Measurements from ENCODE around the gene ZNF618. TPM values are rescaled to one million over a fixed set of nuclear protein-coding genes. Genes with fewer than 3 reads are reported as not detected.

Gene ZNF618
- total RNA-seq, 1 experiment from 2014 or later: 0.20 TPM

DNA sequence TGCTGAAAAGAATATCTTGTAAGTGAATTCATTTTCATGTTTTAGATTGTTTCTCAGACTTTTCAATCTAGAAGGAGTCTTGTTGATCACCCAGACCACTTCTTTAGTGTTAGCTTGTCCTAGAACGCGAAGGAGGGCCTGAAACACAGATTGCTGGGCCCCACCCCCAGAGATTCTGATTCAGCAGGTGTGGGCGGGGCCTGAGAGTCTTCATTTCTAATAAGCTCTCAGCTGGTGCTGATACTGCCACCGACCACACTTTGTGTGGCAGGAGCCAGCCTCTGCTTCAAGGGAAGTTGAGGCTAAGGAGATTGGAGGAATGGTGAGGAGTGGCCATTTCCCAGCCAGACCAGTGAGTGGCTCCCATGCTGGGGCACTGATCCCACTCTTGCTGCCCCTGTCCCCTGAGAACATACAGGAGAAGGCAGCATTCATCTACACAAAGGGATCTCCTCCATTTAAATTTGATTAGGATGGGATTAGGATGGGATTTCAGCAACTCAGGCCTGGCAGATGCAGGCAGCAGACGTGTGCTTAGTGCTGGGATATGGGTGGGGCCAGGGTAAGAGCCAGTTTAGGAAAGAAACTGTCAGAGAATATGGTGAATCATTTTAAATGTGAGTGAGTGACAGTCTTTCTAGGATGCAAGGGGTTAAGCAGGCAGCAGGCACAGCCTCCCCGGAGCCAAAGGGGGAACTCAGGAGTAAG lies 35.9 kb downstream of the ZNF618 start:
- no peak for DNase-seq (ENCODE audit: low spot score)

DNA sequence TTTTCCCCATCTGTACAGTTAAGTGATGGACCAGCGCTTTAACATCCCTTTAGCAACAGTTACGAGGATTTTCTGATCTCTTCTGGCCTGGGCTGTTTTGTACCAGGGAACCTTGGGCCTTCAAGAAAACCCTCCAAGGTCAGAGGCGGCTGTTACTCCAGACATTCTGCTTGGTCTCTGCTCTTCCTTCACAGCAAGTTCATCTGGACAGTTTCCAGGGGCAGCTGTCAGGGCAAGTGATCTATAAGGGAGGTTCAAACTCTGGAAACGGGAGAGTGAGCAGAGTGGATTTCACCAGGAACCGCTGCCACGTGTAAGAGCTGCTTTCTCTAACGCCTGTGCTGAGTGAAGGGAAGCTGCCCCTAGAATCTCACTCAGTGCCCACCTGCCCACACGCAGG lies 36.7 kb downstream of the ZNF618 start:
- DNase-seq (ENCODE audit: low spot score): no peak

DNA sequence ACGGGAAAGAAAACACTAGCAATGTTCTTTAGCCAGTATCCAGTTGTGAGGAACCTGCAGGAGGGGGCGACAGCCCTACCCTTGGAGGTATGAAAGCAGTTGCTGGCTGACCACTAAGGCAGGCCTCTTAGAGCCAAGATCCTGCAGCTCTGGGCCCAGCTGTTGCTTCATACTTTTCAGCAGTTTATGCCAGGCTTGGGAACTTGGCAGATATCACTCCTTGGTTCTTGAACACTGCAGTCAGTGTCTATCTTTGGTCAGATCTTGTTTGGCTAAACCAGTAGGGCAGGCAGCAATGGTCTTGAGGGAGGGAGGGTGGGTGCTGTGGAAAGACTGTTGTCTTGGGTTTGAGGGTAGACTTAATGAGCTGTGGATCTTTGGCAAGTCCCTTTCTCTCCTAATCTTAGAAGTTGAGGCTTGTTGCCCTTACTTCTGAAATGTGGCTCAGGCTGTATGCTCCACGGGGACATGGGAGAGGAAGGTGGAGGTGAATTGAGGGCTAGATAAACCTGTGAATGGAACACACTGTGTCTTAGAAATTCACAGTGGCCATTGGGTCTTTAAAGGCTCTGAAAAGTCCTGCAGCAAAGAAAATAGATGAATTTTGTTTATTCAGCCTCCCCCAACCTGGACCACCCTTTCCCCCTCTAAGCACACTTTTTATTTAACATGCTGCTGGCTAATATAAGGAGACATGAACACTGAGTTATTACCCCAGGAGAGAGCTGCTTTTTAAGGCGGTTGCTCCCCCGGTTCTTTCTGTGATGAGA lies 37.5 kb downstream of the ZNF618 start:
- no peak for DNase-seq (ENCODE audit: low spot score)

DNA sequence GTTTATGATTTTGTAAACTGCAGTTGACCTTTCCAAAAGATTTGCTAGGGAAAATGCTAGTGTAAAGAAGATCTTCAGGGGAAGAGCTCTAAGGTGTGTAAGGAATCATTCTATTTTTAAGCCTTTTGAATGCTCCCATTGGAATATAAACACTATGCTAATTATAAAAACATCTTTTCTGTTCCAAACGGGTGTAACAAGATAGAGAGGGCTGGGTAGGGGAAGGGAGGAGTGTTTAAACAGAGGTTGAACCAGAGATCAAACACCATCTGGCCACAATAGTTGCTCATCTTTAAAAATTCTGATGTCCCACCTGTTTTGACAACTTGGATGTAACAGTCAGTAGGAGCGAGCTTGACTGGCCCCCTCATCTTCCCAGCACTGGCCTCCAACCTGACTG lies 38.4 kb downstream of the ZNF618 start:
- DNase-seq (ENCODE audit: low spot score): no peak

DNA sequence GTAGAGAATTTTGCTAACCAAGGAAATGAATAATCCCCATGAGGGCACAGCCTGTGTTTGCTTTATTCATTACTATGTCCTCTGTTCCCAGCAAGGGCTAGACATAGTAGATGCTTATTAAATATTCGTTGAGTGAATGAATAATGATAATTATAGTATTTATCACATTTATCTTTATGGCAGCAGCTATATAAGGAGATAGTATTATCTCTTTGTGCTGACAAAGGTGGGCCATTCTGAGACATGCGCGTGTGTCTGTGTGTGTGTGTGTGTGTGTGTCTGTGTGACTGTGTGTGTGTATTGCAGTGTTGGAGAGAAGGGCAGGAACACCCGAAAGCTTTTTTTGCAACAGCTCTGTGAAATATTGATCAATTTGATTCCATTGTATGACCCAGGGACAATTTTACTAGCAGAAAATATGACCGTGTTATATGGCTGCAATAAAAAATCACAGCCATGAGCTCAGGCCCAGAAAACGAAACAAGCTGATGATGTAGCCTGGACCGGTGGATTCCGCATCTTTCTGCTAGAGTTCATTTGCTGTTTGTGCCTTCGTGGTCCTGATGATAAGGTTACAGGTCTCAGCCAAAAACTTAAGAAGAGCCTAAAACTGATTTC lies 39.8 kb downstream of the ZNF618 start:
- DNase-seq (ENCODE audit: low spot score): no peak

DNA sequence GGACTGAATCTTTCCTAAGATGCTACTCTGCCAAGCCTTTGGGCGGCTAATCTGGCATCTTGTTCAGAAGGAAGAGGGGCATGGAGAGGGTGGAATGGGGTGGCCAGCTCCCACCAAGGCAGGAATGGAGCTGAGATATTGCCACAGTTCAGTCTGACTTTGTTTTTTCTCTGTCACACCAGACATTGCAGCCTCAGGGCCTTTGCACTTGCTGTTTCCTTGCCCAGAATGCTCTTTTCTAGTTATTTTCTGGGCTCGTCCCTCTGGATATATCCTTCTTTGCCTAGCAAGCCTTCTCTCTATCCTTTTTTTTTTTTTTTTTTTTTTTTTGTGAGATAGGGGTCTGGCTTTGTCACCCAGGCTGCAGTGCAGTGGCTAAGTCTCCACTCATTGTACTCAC lies 40.8 kb downstream of the ZNF618 start:
- DNase-seq (ENCODE audit: low spot score): no peak

DNA sequence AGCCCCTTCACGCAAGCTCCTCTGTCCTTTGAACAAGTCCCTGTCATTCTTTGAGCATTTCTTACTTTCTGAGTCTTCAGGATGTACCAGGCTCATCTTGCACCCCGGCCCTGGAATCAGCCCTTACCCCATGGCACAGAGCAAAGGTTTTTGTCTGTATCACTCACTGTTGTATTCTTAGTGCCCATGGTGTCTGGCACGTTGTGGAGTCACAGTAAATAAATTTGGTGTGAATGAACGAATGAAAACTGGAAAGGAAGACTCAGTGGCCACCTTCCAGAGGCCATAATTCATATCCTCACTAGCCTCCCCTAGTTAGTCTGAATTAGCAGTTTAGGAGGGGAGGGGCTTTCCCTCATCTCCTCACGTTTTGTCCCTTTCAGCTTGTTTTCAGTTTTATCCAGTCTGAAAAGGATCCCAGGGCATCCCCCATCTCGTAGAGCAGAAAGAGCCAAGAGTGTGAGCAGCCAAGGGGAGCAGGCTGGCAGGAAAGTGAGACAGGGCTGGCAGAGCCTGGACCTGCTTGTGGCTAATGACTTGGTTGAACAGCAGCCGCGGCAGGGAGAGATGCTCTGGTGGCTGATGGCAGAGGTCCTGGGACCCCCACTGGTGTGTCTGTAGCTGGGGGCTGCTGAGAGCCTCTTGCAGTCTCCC lies 42.7 kb downstream of the ZNF618 start:
- DNase-seq (ENCODE audit: low spot score): no peak

DNA sequence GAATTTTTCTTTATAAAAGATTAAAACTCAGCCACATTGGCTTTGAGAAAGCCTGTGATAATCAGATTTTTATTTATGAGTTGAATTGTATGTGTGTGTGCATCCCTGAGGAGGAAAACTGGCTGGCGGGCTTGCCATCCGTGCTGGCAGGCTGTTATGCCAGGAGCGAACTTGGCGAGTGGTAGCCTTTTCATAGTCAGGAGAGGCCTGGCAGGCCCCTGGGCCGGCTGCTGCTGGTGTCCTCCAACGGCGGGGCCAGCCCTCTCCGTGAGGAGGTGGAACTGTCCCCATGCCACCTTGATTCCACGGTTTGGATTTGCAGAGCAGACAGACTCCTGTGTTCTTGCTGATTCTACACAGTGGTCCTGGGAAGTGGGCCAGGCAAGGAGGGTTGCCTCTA lies 43.3 kb downstream of the ZNF618 start:
- no peak for DNase-seq (ENCODE audit: low spot score)

DNA sequence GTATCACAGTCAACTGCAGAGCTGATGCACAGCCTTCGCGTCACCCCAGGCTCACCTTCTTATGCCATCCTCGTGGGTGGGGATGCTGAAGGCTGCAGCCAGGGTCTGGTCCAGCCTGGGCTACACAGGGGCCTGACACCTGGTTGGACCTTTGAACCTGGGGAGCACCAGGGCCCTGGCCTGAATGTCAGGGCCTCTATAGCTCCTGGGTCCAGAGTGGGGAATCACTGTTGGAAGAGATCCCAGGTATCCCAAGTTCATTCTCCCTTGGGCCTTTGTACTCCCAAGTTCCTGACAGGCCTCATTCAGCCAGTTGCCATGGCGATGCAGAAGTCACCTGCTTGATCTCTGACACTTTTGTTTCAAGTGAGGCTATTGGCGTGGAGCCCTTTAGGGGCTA lies 43.8 kb downstream of the ZNF618 start:
- DNase-seq (ENCODE audit: low spot score): no peak

DNA sequence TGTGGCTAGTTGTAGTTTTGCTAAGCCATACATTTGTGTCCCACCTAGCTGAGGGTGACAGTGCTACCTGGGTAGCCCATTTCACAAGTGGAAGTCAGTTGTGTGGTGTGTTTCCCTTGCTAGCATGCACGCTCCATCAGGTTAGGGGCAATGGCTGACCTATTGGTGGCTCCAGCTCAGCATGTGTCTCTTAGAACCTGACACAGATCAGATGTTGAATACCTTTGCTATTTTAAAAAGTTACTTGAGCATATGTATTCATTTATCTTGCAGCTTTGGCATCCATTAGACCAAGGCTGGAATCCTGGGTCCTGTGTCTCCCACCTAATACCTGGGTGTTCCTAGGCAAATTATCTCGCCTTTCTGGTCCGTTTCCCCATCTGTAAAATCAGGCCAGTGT lies 44.8 kb downstream of the ZNF618 start:
- DNase-seq (ENCODE audit: low spot score): no peak

DNA sequence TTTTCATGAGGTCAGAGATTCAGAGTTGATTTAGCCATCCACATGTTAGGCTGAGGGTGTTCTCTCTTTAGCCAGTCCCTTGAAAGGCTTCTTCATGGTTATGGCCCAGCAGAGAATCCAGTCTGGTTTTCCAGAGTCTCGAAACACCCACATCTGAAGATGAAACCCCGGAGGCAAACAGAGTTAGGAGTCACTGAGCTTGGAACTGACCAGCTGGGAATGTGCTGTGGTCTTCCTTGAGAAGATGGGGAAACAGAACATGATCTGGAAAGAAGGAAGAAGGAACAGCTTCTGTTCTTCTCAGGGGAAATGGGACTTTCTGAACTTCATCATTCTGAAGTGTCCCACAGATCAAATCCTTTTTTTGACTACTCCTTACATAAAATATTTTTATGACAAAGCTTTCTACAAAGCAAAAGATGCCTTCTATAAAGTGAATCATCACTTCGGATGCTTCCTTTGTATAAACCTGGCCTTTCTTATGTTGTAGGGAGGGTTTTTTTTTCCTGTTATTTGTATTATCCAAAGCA lies 45.4 kb downstream of the ZNF618 start:
- no peak for DNase-seq (ENCODE audit: low spot score)

DNA sequence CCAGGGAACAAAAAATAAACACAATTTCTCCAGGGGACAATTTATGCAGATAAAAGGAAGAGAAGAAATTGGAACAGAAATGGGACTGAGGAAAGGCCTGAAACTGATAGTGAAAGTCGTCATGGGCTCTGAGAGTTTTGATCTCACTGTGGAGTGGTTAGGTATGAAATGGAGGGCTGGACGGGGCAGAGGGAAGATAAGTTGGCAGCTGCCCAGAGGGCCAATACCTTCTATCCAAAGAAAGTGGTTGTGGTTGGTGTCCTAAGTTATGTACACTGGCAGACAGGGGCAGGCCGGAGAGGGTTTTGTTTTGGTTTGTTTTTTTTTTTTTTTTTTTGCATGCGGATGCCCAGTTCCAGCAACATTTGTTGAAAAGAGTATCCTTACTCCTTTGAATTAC lies 46.1 kb downstream of the ZNF618 start:
- DNase-seq (ENCODE audit: low spot score): no peak

DNA sequence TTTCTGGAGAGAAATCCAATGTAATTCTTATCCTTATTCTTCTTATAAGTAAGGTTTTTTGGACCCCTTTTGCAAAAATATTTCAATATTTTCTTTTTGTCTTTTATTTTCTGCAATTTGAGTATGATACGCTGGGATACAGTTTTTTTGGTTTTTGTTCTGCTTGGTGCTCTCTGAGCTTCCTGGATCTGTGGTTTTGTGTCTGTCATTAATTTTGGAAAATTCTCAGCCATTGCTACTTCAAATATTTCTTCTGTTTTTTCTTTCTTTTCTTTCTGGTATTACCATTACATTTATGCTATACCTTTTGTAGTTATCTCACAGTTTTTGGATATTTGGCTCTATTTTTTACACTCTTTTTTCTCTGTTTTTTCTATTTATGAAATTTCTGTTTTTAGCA lies 50.1 kb downstream of the ZNF618 start:
- no peak for DNase-seq (ENCODE audit: low spot score)

DNA sequence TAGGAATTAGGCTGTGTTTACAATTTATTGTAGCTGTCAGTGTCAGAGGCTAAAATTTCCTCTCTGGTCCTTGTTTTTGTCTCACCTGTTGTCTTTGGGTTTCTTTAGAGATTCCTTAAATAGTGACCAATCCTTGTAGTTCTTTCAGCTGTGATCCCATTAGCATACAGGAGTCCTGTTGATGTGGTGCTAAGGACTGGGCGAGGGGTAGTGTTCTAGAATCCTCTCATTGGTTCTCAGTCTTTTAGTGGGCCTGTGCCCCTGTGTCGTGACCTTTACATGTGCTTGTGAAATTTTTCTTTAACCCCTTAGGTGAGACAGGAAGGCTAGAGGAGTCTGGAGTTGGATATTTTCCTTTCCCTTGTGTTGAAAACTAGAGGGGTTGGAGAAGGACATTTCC lies 51.2 kb downstream of the ZNF618 start:
- DNase-seq (ENCODE audit: low spot score): no peak

DNA sequence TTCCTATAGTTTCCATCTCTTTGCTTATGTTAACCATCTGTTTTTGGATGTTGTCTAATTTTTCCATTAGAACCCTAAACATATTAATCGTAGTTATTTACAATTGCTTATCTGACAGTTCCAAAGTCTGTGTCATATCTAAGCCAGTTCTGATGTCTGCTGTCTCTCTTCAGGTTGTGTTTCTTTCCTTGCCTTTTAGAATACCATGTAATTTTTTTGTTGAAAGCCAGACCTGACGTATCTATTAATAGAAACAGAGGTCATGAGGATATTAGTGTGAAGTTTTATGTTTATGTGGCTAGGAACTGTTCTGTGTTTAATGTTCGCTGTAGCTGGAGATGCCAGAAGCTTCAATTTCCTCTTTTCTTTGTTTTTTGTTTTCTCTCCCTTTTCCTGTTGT lies 52.2 kb downstream of the ZNF618 start:
- DNase-seq (ENCODE audit: low spot score): no peak

DNA sequence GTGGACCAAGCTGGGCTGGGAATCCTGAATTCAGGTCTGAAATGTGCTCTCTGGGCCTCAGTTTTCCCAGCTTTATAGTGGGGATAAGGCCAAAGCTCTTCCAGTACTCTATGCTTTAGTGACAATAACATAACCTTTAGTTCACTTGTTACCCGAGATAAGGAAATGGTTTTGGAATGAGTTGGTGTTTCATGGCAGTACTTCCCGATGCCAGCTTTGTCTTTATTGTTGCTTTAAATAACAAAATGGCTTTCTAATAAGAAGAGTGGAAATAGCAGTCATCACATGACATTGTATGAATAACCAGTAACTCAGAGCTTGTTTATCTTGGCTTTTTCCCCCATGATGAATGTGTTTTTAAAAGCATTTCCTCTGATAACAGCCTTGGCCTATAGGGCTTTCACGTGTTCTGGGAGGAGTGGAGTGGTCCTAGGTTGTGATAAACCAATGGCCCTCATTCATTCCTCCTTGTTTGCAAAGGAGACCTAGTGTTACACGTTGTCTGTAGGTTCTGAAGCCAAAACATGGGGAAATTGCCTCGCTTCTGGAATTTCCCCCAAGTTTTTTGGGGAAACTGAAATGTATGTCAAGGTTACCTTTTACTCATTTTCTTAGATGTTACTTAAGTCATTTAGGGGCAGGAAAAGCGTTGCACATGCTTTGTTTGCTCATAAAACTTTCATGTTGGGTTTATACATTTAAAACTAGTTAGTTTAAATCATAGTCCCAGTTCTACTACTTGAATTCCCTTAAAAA lies 53.7 kb downstream of the ZNF618 start:
- DNase-seq (ENCODE audit: low spot score): no peak

DNA sequence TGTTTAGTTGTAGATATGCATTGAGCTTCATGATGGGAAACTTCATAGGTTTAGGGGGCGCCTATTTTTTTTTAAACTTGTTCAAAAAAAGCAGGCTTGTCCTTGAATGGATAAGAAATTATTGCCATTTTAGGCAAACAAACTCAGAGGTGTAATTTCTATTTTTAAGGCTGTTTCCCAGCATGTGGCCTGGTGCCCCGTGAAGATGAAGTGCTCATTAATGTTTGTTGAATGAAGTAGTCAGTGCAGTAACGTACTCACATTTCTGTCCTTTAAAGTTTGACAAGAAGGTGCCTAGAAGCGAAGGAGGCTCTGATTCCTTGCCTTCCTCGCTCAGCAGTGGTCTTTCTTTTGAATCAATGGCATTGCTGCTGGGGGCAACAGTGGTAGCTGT lies 54.3 kb downstream of the ZNF618 start:
- no peak for DNase-seq (ENCODE audit: low spot score)

DNA sequence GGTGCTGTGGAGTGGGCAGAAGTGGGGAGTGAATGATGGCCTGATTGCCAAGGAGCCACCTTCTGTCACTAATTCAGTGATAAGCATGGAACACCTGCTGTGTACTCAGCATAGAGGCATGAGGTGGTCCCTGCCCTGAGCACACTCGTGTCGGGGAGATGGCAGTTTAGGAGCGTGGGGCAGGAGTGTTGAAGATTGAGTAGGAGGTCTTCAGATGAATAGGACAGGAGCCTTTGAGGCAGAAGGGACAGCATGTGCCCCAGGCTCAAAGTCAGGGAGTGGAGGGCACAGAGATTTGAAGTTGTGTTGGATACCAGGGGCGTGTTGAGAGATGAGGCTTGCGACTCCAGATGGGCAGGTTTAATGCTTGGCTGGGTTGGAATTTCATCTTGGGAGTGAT lies 55.0 kb downstream of the ZNF618 start:
- DNase-seq (ENCODE audit: low spot score): no peak

DNA sequence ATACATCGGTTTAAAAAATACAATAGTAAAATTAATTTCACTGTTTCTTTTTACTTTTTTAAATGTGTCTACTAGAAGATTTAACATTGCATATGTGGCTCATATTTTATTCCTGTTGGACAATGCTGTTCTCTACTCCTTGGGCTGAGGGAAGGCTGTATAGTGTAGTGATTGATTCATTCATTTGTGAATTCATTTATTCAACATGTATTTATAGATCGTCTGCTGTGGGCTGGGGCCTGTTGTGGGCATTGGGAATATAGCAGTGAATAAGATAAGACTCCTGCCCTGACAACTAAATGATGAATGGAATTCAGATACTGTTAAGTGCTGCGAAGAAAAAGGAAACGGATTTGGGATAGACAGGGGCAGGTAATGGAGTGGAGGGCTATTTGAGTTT lies 55.7 kb downstream of the ZNF618 start:
- no peak for DNase-seq (ENCODE audit: low spot score)

DNA sequence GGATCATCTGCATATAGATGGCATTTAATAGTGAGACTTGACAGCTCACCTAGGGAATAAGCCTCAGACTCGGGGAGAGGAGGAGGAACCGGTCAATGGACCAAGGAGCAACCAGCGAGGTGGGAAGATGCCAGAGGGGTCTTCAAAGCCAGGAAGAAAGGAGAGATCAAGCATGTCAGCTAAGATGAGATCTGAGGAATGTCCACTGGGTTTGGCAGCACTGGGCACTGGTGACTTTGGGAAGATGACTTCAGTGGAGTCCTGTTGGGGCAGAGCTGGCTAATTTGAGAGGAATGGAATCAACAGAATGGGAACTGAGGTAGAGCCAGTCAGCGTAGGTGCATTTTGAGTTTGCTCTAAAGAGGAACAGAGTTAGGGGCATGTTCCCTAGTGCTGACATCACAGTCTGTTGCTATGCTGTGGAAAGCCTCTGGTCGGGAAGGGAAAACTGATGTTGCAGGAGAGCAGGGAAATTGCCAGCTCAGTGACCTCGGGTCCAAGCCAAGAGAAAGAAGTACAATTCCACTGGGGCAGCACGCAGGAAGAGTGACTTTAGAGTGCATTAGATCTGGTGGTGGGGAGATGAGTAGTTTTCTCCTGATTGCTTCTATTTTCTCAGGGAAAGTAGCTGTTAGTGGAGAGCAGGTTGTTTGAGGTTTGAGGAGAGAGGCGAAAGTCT lies 56.9 kb downstream of the ZNF618 start:
- no peak for DNase-seq (ENCODE audit: low spot score)

DNA sequence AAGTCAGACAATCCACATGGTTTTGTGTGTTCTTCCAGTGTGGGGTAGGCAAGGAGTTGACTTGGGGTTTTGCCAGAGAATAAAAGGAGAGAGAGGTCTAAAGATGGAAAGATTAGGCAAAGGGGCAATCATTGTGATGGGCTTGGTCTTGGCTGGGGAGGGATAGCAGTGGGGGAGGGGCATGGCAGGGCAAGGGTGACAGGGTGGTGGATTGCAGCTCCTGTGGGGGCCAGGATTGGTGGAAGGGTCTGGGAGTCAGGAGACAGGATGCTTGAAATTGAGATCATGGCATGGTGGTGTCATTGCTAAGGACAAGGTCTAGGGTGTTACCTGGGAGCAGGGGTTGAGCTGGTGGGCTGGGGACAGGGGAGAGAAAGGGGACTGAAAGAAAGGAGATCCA lies 57.6 kb downstream of the ZNF618 start:
- no peak for DNase-seq (ENCODE audit: low spot score)

Data from HT-29 (cell line).